Measurements from ENCODE around the gene NDUFAF3.

GRCh38 chr3:49054344-49054862, 32.5 kb downstream of the NDUFAF3 start:
- TF ChIP-seq CTCF (IDR thresholded peaks at IDR 0.05; ENCODE audit: insufficient read depth, low read length) (no peak), POLR2AphosphoS5 (IDR thresholded peaks at IDR 0.05; ENCODE audit: low read depth) (no peak), SPI1 (IDR thresholded peaks at IDR 0.05; ENCODE audit: borderline replicate concordance, low read depth) (no peak), REST (IDR thresholded peaks at IDR 0.05; ENCODE audit: insufficient replicate concordance, low read depth) (no peak), GABPA (IDR thresholded peaks at IDR 0.05; ENCODE audit: low read depth) (no peak)
